HG03521 (cell line): Measurements from ENCODE around the gene HSD17B10.
A peak's percentile ranks its signal among the peaks of the same experiment; 100 is the strongest.
"Not testable (repeated sequence)": the region's sequence is repeated elsewhere in the genome, so short reads cannot be mapped to it uniquely, and the experiment has no call there.

Source experiments
- ATAC-seq: cut with Tn5 transposase; IDR thresholded peaks from one replicate; pipeline ENCODE4 v1.9.1; 2021; ENCODE audit warnings: mild to moderate bottlenecking, moderate library complexity; ENCODE audit not compliant: unreplicated experiment

The HSD17B10 gene

GRCh38 chrX:53438174-53438831 is 4.1 kb upstream of the HSD17B10 start:
- no peak for ATAC-seq

- ATAC-seq, result no peak
These were observed 3.0 kb upstream of the HSD17B10 start for GRCh38 chrX:53437206-53437605.

- ATAC-seq, result peak; percentile 68
These were observed 1.8 kb upstream of the HSD17B10 start for GRCh38 chrX:53435997-53436396.

- ATAC-seq, result no peak
These were observed 3.9 kb downstream of the HSD17B10 start for GRCh38 chrX:53430231-53430630.

- ATAC-seq, result no peak
These were observed 4.4 kb downstream of the HSD17B10 start for GRCh38 chrX:53429755-53430154.

GRCh38 chrX:53422861-53423306 is 11.3 kb downstream of the HSD17B10 start, which contains the start of gene RIBC1:
Gene RIBC1 (plus strand): TSS chrX:53422873. CDS start chrX:53426277, 3,404 bp downstream.
- peak; percentile 4 for ATAC-seq

GRCh38 chrX:53422086-53422860 is 11.9 kb downstream of the HSD17B10 start, which contains the start of gene SMC1A:
Gene SMC1A (minus strand): TSS chrX:53422654. CDS start chrX:53422600, 54 bp downstream.
- peak; percentile 90 for ATAC-seq

GRCh38 chrX:53421772-53422085 is 12.4 kb downstream of the HSD17B10 start:
- ATAC-seq, result peak; percentile 5

GRCh38 chrX:53421125-53421524 is 13.0 kb downstream of the HSD17B10 start:
- no peak for ATAC-seq

GRCh38 chrX:53420351-53420750 is 13.8 kb downstream of the HSD17B10 start:
- ATAC-seq, result not testable (repeated sequence)

GRCh38 chrX:53412446-53412845 is 21.7 kb downstream of the HSD17B10 start:
- no peak for ATAC-seq

GRCh38 chrX:53403535-53403934 is 30.6 kb downstream of the HSD17B10 start:
- ATAC-seq, result no peak

- no peak for ATAC-seq
These were observed 36.0 kb downstream of the HSD17B10 start for GRCh38 chrX:53398216-53398615.

- ATAC-seq, result no peak
These were observed 38.4 kb downstream of the HSD17B10 start for GRCh38 chrX:53395605-53396298.

- ATAC-seq, result no peak
These were observed 50.6 kb downstream of the HSD17B10 start for GRCh38 chrX:53383376-53384076.
